ENCODE measurements around the gene RNASEL. TPM values are rescaled to one million over a fixed set of nuclear protein-coding genes. Genes with fewer than 3 reads are reported as not detected.

RNASEL gene, protein sequence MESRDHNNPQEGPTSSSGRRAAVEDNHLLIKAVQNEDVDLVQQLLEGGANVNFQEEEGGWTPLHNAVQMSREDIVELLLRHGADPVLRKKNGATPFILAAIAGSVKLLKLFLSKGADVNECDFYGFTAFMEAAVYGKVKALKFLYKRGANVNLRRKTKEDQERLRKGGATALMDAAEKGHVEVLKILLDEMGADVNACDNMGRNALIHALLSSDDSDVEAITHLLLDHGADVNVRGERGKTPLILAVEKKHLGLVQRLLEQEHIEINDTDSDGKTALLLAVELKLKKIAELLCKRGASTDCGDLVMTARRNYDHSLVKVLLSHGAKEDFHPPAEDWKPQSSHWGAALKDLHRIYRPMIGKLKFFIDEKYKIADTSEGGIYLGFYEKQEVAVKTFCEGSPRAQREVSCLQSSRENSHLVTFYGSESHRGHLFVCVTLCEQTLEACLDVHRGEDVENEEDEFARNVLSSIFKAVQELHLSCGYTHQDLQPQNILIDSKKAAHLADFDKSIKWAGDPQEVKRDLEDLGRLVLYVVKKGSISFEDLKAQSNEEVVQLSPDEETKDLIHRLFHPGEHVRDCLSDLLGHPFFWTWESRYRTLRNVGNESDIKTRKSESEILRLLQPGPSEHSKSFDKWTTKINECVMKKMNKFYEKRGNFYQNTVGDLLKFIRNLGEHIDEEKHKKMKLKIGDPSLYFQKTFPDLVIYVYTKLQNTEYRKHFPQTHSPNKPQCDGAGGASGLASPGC
- 10 to 100 TPM; 12.3 to 17.9 (median 15.3) TPM for total RNA-seq

GRCh38 chr1:182588500-182589396 lies at the start of gene RNASEL:
RNASEL (minus strand) TSS chr1:182589256; CDS start chr1:182586806, 2,450 bp downstream.
- peak; percentile 84 to 86 for DNase-seq

GRCh38 chr1:182637769-182638168 lies 48.7 kb upstream of the RNASEL start:
- intact Hi-C loops (cut with DNase I) = no loop called here
- Histone ChIP-seq H3K36me3 (no peaks in the 10 kb centered on the region), H3K4me3 (replicated peaks in 1 of 3) (no peak overlapping the region), H3K27me3 (no peaks in the 10 kb centered on the region), H3K9me3 (no peaks in the 10 kb centered on the region), H3K4me1 (peaks cover 8 to 9% of the 10 kb centered on the region in 2 donors), H3K27ac (no peak overlapping the region)
- TF ChIP-seq POLR2A (IDR thresholded peaks at IDR 0.05) = no peak
- TF ChIP-seq, protein P1, sequence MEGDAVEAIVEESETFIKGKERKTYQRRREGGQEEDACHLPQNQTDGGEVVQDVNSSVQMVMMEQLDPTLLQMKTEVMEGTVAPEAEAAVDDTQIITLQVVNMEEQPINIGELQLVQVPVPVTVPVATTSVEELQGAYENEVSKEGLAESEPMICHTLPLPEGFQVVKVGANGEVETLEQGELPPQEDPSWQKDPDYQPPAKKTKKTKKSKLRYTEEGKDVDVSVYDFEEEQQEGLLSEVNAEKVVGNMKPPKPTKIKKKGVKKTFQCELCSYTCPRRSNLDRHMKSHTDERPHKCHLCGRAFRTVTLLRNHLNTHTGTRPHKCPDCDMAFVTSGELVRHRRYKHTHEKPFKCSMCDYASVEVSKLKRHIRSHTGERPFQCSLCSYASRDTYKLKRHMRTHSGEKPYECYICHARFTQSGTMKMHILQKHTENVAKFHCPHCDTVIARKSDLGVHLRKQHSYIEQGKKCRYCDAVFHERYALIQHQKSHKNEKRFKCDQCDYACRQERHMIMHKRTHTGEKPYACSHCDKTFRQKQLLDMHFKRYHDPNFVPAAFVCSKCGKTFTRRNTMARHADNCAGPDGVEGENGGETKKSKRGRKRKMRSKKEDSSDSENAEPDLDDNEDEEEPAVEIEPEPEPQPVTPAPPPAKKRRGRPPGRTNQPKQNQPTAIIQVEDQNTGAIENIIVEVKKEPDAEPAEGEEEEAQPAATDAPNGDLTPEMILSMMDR (IDR thresholded peaks at IDR 0.05) = no peak
- DNase-seq = no peak
- 86 to 89% methylated on average over 5 of the region's 5 CpGs for whole genome bisulfite sequencing, 2 donors

More at GRCh38 chr1:182588500-182589396, at the start of gene RNASEL:
- Histone ChIP-seq H3K27me3 (no peaks in the 10 kb centered on the region), H3K27ac (peak within 1 kb of the TSS; percentile 93 to 99 (median 97)), H3K4me1 (peaks cover 0 to 23% of the 10 kb centered on the region in 2 donors), H3K36me3 (no peaks in the 10 kb centered on the region), H3K4me3 (replicated peaks in 1 of 3) (peak within 1 kb of the TSS; percentile 30 to 87 (median 48)), H3K9me3 (no peaks in the 10 kb centered on the region)
- TF ChIP-seq POLR2A (IDR thresholded peaks at IDR 0.05) = peak in 1 of 2 donors; percentile 81
- TF ChIP-seq, protein P1 (IDR thresholded peaks at IDR 0.05) = peak in 1 of 6 experiments; percentile 7
- WGBS, 2 donors = 6% methylated on average over 20 of the region's 20 CpGs
- intact Hi-C loops (cut with DNase I) = no loop called here

DNA sequence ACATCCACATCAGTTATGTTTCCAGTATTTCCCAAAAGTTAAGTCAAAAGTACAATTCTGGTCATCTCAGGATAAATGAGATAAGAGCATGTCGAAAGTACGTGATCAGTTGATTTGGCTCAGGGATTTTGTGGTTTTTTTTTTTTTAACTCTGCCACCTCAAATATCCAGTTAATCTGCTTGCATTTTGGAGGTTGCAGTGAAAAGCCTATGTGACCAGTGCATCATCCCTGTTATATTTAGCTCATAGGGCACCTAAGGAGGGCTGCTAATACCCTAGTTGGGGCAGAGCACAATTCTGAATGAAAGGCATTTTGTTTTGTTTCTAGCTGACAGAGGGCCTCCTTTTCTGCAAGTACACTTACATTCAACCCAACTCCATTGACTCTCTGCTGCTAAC lies 46.8 kb upstream of the RNASEL start:
- TF ChIP-seq, protein P1 (IDR thresholded peaks at IDR 0.05) = no peak
- TF ChIP-seq POLR2A (IDR thresholded peaks at IDR 0.05) = no peak
- Histone ChIP-seq H3K36me3 (no peaks in the 10 kb centered on the region), H3K4me1 (peaks cover under 1 to 4% of the 10 kb centered on the region in 2 donors), H3K4me3 (replicated peaks in 1 of 3) (no peak overlapping the region), H3K27me3 (no peaks in the 10 kb centered on the region), H3K27ac (no peak overlapping the region), H3K9me3 (no peaks in the 10 kb centered on the region)
- 89 to 96% methylated on average over 2 of the region's 2 CpGs for WGBS, 2 donors
- DNase-seq = no peak
- intact Hi-C loops (cut with DNase I) = no loop called here

GRCh38 chr1:182634306-182635072 lies 45.4 kb upstream of the RNASEL start:
- H3K27ac ChIP-seq = no peak overlapping the region
- H3K27me3 ChIP-seq = no peaks in the 10 kb centered on the region
- WGBS, 2 donors = 92 to 93% methylated on average over 9 of the region's 9 CpGs
- H3K4me1 ChIP-seq = peaks cover 6 to 15% of the 10 kb centered on the region in 2 donors
- no peaks in the 10 kb centered on the region for H3K9me3 ChIP-seq
- no peaks in the 10 kb centered on the region for H3K36me3 ChIP-seq
- H3K4me3 ChIP-seq (replicated peaks in 1 of 3) = no peak overlapping the region
- DNase-seq = no peak
- TF ChIP-seq, protein P1 (IDR thresholded peaks at IDR 0.05) = no peak
- no peak for TF ChIP-seq POLR2A (IDR thresholded peaks at IDR 0.05)
- intact Hi-C loops (cut with DNase I) = no loop called here
